T-helper 1 cell treated with Interleukin-12 subunit alpha and Interleukin-12 subunit beta and Interleukin-4 antibody, amounts not matched to agents 30 ng/mL and 1 ng/mL, for 36 hours (primary cell): ENCODE measurements around the gene ENPEP. TPM values are rescaled to one million over a fixed set of nuclear protein-coding genes. Genes with fewer than 3 reads are reported as not detected.
"Not testable (repeated sequence)": the region's sequence is repeated elsewhere in the genome, so short reads cannot be mapped to it uniquely, and the experiment has no call there.

Experiments used
- intact Hi-C: fragments of 100-400 bp; cut with micrococcal nuclease; formaldehyde crosslinking; loops from one replicate; pipeline ENCODE4 v1.15.1; 2024
- total RNA-seq: library from RNA; stranded (reverse); gene quantifications from 2 replicates; pipeline ENCODE4 v1.2.3, GENCODE V29; 2022

ENPEP gene
- total RNA-seq, 1 donor from 2014 or later, result 1.7 TPM

DNA sequence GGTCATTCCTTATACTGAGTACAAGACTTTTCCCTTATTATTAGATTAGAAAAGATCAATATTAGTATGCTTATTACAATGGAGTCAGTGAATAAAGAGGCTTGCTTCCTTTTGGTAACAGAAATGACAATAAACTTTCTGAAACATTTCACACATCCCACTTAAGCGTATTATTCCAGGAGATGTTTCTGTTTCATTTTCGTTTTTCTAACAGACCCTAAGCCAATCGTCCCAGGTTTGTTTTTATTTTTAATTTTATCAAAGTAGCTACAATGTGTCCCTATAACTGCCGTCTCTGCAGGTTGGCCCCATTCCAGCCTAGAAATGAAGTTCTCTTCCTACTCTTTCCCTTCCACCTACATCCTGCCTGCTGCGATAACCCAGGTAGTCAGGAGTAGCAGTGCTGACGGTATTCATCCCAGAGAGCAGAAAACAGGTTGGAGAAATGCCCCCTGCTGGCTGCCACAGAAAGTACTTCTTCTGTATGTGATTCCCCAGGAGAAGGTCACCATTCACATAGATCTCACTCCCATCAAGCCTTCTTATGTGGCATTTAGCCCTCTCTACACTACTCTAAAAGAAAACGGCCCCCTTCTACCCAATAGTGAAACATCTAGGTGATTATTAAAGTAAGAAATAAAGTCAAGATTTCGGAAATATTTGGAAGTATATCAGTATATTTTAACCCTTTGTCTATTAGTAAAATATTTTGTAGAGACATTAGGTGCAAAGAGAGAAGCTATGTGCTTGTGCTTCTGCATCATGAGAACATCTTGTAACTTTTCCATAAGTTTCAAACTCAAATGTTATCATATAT lies 40.4 kb downstream of the ENPEP start:
- intact Hi-C loops, result loop anchor here (1.0 to 10.0 kb wide), 10 partner anchors 172 to 1514 kb away; partner anchors contain the start of genes ELOVL6, GAR1 and MCUB

DNA sequence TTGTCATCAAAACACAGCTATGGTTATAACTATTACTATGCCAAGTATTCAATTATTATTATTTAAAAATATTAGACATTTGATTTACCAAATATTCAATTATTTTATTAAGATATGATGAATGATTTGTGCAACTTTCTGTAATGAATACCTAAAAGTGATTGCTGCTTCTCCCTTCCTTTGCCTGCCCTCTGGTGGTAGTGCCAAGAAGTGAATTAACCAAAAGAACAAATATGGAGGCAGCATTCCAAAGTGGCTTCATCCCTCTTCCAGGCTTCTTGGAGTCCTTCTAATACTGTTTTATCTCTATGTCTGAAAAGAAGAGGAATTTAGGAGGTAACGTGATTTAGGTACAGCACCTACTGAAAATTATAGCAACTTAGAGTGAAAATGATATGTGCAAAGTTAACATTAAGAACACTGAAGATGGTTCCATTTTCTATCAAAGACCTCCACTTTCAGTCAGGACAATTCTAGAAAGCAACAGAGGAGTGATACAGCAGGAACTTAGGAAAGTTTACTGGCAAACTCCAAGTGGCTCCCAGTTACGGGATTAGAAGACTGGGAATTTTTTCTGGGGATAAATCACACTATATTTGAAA lies 43.0 kb downstream of the ENPEP start:
- intact Hi-C loops, result loop anchor here (5.0 to 10.0 kb wide), 3 partner anchors 174 to 957 kb away; partner anchors contain the start of genes GAR1 and MCUB

- intact Hi-C loops, result no loop called here
Measured at GRCh38 chr4:110520886-110521285, 44.9 kb downstream of the ENPEP start.

DNA sequence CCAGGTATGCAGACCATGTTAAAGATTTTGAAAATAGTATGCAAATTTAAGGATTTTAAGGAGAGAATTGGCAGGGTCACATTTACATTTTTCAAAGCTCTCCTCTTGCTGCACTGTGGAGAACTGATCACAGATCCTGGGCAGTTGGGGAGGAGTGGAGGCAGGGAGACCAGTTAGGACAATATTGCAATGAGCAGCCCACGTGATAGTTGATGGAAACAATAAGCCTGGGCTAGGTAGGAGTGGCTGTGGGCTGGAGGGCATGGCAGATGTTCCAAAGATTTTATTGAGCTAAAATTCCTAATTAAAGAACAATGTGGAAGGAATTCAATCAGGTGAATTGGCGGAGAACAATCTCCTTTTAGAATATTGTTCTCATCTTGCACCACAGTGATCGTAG lies 50.6 kb downstream of the ENPEP start:
- intact Hi-C loops, result no loop called here

- intact Hi-C loops, result no loop called here
Measured at GRCh38 chr4:110527156-110527555, 51.2 kb downstream of the ENPEP start.

DNA sequence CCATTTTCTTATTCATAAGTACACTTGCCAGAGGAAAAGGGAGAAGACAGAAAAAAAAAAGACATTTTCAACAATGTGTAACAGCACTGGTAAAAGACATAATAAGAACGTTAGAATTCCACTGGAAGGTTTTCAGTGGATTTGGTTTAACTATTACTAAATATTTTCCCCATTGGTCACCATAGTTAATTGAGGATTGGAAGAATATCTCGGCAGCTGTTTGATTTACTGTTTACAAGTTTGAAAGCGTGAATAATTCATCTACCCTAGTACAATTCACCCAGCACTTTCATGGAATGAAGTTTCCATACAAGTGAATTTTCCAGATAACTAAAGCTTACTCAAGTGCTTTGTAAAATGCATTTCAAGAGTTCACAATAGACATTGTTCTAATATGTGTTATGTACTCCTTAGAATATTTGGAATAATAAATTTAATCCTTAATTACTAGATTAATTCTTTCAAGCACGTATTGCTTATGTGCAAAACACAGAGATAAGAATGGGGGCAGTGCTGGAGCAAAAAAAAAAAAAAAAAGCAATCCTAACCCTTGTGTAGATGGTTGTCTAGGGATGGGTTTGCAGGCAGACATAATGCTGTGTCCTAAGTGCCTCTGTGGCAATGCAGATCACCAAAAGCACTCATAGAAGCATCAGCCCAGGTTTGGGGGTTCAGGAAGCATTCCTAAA lies 57.1 kb downstream of the ENPEP start:
- intact Hi-C loops, result no loop called here

- intact Hi-C loops, result no loop called here
Measured at GRCh38 chr4:110533590-110533910, 57.6 kb downstream of the ENPEP start.

GRCh38 chr4:110533940-110534339 lies 58.0 kb downstream of the ENPEP start:
- intact Hi-C loops, result no loop called here

DNA sequence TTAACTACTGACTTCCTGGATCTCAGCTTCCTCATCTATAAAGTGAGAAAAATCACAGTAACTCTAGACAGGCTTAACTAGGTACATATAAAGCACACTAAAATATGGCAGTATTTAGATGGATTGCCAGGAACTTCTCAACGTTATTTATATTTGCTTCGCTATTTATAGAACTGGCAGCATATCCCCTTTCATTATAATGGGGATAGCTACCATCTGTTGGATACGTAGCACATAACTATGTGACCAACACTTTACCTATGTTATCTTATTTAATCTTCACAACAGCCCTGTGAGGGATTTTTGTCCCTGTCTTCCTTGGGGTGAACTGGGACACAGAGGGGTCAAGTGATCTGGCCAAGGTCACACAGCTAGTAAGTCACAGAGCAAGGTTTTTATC lies 64.6 kb downstream of the ENPEP start:
- intact Hi-C loops, result no loop called here

DNA sequence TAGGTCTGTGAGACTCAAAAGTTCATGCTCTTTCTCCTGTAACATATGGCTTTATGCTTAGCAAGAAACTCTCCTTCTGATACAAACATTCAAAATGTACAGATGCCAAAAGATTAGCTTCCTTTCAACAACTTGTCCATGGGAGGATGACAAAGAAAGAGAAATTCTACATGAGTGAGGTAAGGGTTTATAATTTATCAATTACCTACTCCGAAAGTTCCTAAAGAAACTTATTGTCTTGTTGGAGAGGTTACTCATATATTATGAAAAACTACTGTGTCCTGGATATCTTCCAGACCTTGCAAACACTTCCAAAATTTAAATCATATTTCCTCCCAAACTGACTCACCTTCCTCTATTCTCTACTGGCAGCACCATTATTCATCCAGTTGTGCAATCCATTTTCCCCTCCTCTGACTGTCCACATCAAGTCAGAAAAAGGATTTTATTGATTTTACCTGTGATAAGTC lies 65.1 kb downstream of the ENPEP start:
- intact Hi-C loops, result no loop called here

GRCh38 chr4:110543577-110543976 lies 67.6 kb downstream of the ENPEP start:
- intact Hi-C loops, result no loop called here

- intact Hi-C loops, result no loop called here
Measured at GRCh38 chr4:110544594-110544993, 68.6 kb downstream of the ENPEP start.

DNA sequence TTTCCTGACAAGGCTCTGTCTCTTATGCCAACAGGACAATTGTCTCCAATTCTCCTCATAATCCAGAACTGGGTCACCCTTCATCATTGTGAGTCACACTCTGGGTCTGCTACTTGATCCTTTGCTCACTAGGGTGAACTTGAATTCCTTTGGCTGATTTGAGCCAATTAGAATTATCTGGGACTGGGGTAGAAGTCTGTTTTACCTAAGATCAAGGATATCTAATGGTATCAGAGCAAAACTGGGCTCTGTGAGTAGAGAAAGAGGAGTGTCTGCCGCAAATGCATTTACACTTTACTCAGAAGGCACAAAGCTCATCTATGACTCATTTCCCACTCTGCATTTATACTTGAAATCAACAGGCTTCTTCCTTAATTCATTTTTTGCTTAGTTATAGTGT lies 74.3 kb downstream of the ENPEP start:
- intact Hi-C loops, result no loop called here

DNA sequence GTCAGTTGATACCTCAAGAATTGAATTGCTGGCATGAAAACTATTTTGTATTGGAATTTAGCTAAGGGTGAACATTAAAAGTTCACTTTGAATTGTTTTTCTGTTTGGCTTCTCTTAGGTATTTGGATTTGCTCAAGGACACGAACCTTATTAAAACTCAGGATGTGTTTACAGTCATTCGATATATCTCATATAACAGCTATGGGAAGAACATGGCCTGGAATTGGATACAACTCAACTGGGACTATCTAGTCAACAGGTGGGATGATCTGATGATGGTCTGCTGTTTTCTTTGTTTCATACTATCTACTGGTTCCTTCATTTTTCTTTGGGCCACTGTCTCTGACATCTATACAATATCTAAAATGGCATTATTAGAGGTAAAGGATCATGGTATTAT lies 77.2 kb downstream of the ENPEP start:
- intact Hi-C loops, result no loop called here

DNA sequence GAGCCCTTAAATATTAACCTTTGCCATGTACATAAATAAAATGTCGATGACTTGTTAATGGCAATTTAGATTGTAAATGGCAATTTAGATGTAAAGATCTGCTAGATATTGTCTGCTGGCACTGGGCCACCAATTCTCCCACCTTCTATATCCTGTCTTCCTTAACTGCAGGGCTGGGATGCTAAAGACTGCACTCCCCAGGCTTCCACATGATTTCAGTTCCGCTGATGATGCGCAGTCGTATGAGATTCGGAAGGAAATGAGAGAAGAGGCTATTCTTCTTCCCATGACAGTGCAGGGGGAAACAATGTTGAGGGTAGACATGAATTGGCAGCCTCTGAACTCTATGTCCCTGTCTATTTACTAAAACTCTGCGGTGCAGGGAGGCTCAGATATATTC lies 91.3 kb downstream of the ENPEP start:
- intact Hi-C loops, result no loop called here

- intact Hi-C loops, result not testable (repeated sequence)
Measured at GRCh38 chr4:110576696-110577095, 100.7 kb downstream of the ENPEP start.

DNA sequence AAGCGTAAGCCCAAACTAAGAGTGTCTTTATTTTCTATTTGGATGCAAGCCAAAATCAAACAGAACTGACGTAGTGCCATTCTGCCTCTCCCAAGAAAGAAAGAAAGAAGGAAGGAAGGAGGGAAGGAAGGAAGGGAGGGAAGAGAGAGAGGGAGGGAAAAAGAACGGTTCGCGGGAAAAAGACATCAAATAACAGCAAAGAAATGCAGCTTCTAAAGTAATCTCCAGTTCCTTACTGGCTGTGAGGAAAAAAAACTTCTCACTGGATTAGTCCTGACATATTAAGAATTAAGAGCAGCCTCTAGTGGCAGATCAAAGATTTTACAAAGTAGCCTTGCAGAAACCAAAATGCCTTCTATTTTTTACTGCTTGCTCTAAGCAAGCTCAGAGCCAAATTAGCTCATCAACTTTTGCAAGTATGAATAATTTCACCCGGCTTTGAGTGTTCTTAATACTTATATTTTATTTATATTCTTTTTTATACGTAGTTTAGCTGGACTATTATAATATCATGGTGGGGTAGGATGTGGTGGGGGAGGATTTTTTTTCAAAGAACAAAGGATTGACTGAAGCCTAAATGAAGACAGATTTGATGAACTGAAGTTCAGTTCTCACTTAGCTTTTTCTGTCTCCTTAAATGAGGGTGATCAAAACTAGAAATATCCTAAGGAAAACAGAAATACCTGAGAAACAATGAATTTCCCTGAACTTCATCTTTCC lies 110.3 kb downstream of the ENPEP start:
- intact Hi-C loops, result loop anchor here (5.0 kb wide), 1 partner anchor 589 kb away; no protein-coding TSS in a partner anchor

- intact Hi-C loops, result loop anchor here (5.0 kb wide), 1 partner anchor 590 kb away; no protein-coding TSS in a partner anchor
Measured at GRCh38 chr4:110587666-110588285, 111.8 kb downstream of the ENPEP start.

DNA sequence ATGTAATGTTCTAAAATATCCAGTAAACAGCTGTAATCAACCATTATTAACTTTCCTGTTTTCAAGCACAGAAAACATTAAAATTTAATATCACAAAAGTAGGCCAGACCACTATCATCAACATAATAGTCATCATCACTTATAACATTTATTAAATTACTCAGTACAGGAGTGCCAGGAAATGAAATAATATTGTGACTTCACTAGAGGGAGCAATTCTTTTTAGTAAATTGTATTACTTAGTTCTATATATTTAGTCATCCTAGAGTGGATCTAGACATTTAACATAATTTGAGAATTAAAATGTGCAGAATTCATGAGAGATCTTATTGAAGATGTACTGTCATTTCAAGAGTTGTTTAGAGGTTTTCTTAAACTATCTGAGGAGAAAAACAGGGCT lies 113.3 kb downstream of the ENPEP start:
- intact Hi-C loops, result loop anchor here (5.0 kb wide), 1 partner anchor 592 kb away; no protein-coding TSS in a partner anchor

DNA sequence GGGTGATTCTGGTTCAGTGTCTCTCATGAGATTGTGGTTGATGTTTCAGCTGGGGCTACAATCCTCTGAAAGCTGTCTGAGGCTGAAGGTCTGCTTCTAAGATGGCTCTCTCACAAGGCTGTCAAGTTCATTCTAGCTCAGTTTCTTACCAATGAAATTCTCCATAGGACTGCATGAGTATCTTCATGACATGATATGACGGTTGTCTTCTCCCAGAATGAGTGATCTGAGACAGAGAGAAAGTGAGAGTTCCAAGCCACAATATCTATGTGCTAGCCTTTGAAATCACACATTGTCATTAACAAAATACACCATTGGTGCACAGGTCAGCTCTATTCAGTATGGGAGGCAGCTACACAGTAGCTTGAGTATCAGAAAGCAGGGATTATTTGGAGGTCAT lies 119.6 kb downstream of the ENPEP start:
- intact Hi-C loops, result no loop called here

GRCh38 chr4:110596431-110596830 lies 120.5 kb downstream of the ENPEP start:
- intact Hi-C loops, result no loop called here
